Right atrium auricular region (tissue), 2 donors: ENCODE measurements around the gene CAVIN1. TPM values are rescaled to one million over a fixed set of nuclear protein-coding genes. Genes with fewer than 3 reads are reported as not detected.
"Not testable (repeated sequence)": the region's sequence is repeated elsewhere in the genome, so short reads cannot be mapped to it uniquely, and the experiment has no call there.

Experiments used
- DNase-seq: peaks from one replicate; pipeline ENCODE4 v3.0.0-alpha.2; 2019; ENCODE audit warnings: low spot score
- H3K27ac ChIP-seq, 2 donors: fragments of 200-600 bp; sonication (generic); 1 replicate in 1 of 2; 2 replicates in 1 of 2; pipeline ENCODE4 v1.5.1; 2016 to 2019
- H3K27me3 ChIP-seq, 2 donors: fragments of 200-600 bp; sonication (generic); one replicate each; pipeline versions ENCODE4 v1.5.1 to v1.6.0; 2017 to 2019
- H3K36me3 ChIP-seq: fragments of 200-600 bp; sonication (generic); one replicate; pipeline ENCODE4 v1.5.1; 2016
- H3K4me1 ChIP-seq, 2 donors: fragments of 200-600 bp; sonication (generic); one replicate each; pipeline versions ENCODE4 v1.5.1 to v1.6.0; 2017 to 2019
- H3K4me3 ChIP-seq, 2 donors: fragments of 200-600 bp; sonication (generic); 1 replicate in 1 of 2; 2 replicates in 1 of 2; pipeline ENCODE4 v1.5.1; 2017 to 2019; ENCODE audit warnings: mild to moderate bottlenecking in 1 of 2, moderate library complexity in 1 of 2
- H3K9me3 ChIP-seq, 2 donors: fragments of 200-600 bp; sonication (generic); one replicate each; pipeline ENCODE4 v1.5.1; 2019
- total RNA-seq, 2 donors: library from RNA; depleted of rRNA; stranded (reverse); fragments of >200 nt; gene quantifications; one replicate each; pipeline ENCODE4 v1.1.0, GENCODE V29; 2016
- TF ChIP-seq, protein P1 (sequence below), 2 donors: fragments of 200-600 bp; sonication (generic); IDR thresholded peaks; one replicate each; pipeline ENCODE4 v1.5.1; 2019; ENCODE audit warnings: antibody characterized with exemption in 2 of 2

Gene CAVIN1
- total RNA-seq, 2 donors from 2014 or later, result 202 to 348 TPM

- H3K4me3 ChIP-seq, result no peak overlapping the region
- no peaks in the 10 kb centered on the region for H3K36me3 ChIP-seq
- DNase-seq, result peak; percentile 63
- peak overlapping the region; percentile 38 to 58 for H3K27ac ChIP-seq
- TF ChIP-seq, protein P1, sequence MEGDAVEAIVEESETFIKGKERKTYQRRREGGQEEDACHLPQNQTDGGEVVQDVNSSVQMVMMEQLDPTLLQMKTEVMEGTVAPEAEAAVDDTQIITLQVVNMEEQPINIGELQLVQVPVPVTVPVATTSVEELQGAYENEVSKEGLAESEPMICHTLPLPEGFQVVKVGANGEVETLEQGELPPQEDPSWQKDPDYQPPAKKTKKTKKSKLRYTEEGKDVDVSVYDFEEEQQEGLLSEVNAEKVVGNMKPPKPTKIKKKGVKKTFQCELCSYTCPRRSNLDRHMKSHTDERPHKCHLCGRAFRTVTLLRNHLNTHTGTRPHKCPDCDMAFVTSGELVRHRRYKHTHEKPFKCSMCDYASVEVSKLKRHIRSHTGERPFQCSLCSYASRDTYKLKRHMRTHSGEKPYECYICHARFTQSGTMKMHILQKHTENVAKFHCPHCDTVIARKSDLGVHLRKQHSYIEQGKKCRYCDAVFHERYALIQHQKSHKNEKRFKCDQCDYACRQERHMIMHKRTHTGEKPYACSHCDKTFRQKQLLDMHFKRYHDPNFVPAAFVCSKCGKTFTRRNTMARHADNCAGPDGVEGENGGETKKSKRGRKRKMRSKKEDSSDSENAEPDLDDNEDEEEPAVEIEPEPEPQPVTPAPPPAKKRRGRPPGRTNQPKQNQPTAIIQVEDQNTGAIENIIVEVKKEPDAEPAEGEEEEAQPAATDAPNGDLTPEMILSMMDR (IDR thresholded peaks at IDR 0.05), result no peak
- peaks cover 0 to 90% of the 10 kb centered on the region in 2 donors for H3K4me1 ChIP-seq
- H3K9me3 ChIP-seq, result no peaks in the 10 kb centered on the region
- no peaks in the 10 kb centered on the region for H3K27me3 ChIP-seq
These were observed 59.1 kb downstream of the CAVIN1 start for GRCh38 chr17:42363767-42364585.

GRCh38 chr17:42363231-42363630 is 59.8 kb downstream of the CAVIN1 start:
- Histone ChIP-seq H3K4me1 (peaks cover 0 to 89% of the 10 kb centered on the region in 2 donors), H3K4me3 (no peak overlapping the region), H3K27me3 (no peaks in the 10 kb centered on the region), H3K9me3 (no peaks in the 10 kb centered on the region), H3K27ac (peak overlapping the region; percentile 3 to 50), H3K36me3 (no peaks in the 10 kb centered on the region)
- no peak for DNase-seq
- TF ChIP-seq, protein P1 (IDR thresholded peaks at IDR 0.05), result no peak

DNA sequence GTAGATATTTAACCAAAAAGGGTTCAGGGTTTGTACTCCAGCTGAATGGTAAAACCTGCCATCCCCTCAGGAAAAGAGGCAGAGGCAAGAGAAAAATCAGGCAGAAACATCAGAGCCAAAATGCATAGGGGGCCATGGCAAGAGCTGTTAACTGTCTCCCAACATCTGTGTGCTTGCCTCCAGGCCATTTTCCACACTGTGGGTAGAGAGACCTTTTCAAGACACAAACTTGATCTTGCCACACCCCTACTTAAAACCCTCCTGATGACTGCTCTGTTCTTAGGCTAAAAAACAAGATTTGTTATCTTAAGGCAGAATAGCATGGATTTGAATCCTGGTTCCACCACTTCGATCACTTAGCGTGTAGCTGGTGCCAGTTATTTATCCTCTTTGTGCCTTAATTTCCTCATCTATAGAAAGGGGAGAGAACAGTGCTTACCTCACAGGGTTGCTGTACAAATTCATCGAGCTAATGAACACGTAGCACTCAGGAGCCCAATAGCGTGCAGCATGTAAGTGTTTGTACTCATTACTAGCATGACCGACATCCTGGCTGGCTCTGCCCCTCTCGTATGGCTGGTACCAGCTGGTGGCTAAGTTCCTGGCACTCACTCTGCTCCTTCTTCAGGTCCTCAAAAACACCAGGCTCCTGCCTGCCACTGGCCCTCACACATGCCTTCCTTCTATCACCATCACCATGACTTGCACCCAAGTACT is 60.7 kb downstream of the CAVIN1 start:
- H3K4me3 ChIP-seq, result no peak overlapping the region
- H3K4me1 ChIP-seq, result peaks cover 0 to 85% of the 10 kb centered on the region in 2 donors
- peak overlapping the region; percentile 47 to 50 for H3K27ac ChIP-seq
- H3K9me3 ChIP-seq, result no peaks in the 10 kb centered on the region
- TF ChIP-seq, protein P1 (IDR thresholded peaks at IDR 0.05), result no peak
- DNase-seq, result no peak
- H3K27me3 ChIP-seq, result no peaks in the 10 kb centered on the region
- no peaks in the 10 kb centered on the region for H3K36me3 ChIP-seq

- Histone ChIP-seq H3K27ac (peak overlapping the region; percentile 47 to 50), H3K36me3 (no peaks in the 10 kb centered on the region), H3K9me3 (no peaks in the 10 kb centered on the region), H3K4me3 (no peak overlapping the region), H3K27me3 (no peaks in the 10 kb centered on the region), H3K4me1 (peaks cover 0 to 85% of the 10 kb centered on the region in 2 donors)
- TF ChIP-seq, protein P1 (IDR thresholded peaks at IDR 0.05), result no peak
- DNase-seq, result no peak
These were observed 61.3 kb downstream of the CAVIN1 start for GRCh38 chr17:42361781-42362186.

- not testable (repeated sequence) for H3K4me3 ChIP-seq, H3K27ac ChIP-seq, H3K27me3 ChIP-seq, H3K36me3 ChIP-seq, DNase-seq, H3K9me3 ChIP-seq
- H3K4me1 ChIP-seq, result peaks cover 0 to 81% of the 10 kb centered on the region in 2 donors
These were observed 62.7 kb downstream of the CAVIN1 start for GRCh38 chr17:42360388-42360787.

- no peak for DNase-seq
- Histone ChIP-seq H3K4me3 (no peak overlapping the region), H3K4me1 (peaks cover 0 to 81% of the 10 kb centered on the region in 2 donors), H3K36me3 (peaks cover 3% of the 10 kb centered on the region), H3K27ac (no peak overlapping the region), H3K9me3 (no peaks in the 10 kb centered on the region), H3K27me3 (no peaks in the 10 kb centered on the region)
- TF ChIP-seq, protein P1 (IDR thresholded peaks at IDR 0.05), result no peak
These were observed 63.9 kb downstream of the CAVIN1 start for GRCh38 chr17:42359133-42359532.
